Stimulated activated CD8-positive, alpha-beta memory T cell treated with anti-CD3 and anti-CD28 coated beads, Interleukin-7, amount 100 ng/mL, for 24 hours (primary cell): ENCODE data around the gene AQR.
"Not testable (repeated sequence)": the region's sequence is repeated elsewhere in the genome, so short reads cannot be mapped to it uniquely, and the experiment has no call there.

Source experiments
- DNase-seq: peaks from one replicate; pipeline ENCODE4 v3.0.0-alpha.2; 2020; ENCODE audit warnings: low read depth

Gene AQR

GRCh38 chr15:34812868-34813365 lies 156.6 kb downstream of the AQR start:
- DNase-seq: not testable (repeated sequence)

GRCh38 chr15:34812369-34812768 lies 157.2 kb downstream of the AQR start:
- no peak for DNase-seq

DNA sequence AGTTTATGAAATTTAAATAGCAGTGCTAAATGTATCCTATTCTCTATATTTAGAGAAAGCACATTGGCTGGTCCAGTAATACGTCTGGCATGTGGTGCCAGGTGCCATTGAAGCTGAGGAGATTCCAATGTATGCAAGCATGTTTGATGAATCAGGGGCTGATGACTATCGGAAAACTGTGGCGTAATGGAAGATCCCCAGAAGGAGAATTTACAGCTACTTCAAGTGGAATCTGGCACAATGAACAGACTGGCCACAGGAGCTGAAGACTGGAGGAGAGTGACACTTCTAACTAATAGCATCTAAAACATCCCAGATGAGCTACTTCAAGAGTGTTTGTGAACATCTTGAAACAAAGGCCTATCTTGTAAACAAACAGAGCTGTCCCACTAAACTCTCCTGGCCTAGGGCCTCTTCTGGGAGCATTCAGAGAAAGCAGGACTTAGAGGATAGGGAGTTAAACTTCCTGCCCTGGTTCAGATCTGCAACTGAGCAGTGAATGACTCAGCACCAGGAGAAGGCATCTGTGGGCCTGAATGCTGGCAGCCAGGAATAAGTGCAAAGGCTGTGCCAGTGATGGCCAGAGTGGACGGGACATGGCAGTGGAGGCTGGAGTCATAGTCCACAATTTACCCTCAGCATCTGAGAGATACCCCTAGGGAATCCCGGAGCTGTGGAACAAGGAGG lies 159.0 kb downstream of the AQR start:
- DNase-seq: no peak

- no peak for DNase-seq
Observed at GRCh38 chr15:34809186-34809585, 160.4 kb downstream of the AQR start.

DNA sequence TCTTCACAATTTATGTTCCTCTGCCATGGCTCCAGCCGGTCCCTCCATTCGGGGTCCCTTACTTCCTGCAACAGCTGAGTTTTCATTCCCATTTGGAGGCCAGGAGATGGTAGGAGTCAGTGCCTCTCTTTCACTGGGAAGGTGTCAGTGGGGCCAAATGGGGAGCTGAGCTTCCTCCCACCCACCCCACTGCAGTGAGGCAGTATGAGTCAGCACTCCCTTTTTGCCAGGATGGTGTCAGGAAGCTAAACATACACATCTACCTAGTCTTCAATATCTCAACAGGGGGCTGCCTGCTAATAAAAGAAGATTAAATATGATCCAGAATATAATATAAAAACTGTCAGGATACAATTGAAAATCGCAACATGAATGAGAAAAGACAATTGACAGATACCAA lies 161.5 kb downstream of the AQR start:
- no peak for DNase-seq

- DNase-seq: not testable (repeated sequence)
Observed at GRCh38 chr15:34807241-34807640, 162.3 kb downstream of the AQR start.

- no peak for DNase-seq
Observed at GRCh38 chr15:34804776-34805175, 164.8 kb downstream of the AQR start.

GRCh38 chr15:34804113-34804512 lies 165.4 kb downstream of the AQR start:
- DNase-seq: no peak

GRCh38 chr15:34802803-34803750 lies 166.5 kb downstream of the AQR start:
- DNase-seq: no peak

DNA sequence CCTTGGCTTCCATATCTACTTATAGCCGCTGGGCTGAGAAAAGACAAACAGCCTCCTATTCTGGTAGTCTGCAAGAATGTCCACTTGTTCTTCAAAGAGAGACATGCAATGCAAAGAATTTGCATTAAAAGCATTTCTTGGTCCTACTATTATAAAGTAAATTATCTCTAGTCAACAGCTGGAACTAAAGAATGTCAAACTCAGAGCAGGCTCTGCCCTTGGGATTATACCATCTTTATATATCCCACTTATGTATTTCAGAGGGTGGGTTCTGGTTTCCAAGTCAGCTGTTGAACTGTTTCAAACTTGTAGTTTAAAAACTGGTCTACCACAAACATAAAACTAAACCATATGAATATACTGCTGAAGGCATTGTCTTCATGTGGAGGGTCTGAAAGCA lies 167.2 kb downstream of the AQR start:
- no peak for DNase-seq
